HPDE6-E6E7 (cell line): ENCODE data around the gene PRRT1B.
"Not testable (repeated sequence)": the region's sequence is repeated elsewhere in the genome, so short reads cannot be mapped to it uniquely, and the experiment has no call there.

Experiments
- DNase-seq: peaks from one replicate; pipeline ENCODE4 v3.0.0; 2011; ENCODE audit warnings: missing footprints; ENCODE audit errors: extremely low spot score

The PRRT1B gene

DNA sequence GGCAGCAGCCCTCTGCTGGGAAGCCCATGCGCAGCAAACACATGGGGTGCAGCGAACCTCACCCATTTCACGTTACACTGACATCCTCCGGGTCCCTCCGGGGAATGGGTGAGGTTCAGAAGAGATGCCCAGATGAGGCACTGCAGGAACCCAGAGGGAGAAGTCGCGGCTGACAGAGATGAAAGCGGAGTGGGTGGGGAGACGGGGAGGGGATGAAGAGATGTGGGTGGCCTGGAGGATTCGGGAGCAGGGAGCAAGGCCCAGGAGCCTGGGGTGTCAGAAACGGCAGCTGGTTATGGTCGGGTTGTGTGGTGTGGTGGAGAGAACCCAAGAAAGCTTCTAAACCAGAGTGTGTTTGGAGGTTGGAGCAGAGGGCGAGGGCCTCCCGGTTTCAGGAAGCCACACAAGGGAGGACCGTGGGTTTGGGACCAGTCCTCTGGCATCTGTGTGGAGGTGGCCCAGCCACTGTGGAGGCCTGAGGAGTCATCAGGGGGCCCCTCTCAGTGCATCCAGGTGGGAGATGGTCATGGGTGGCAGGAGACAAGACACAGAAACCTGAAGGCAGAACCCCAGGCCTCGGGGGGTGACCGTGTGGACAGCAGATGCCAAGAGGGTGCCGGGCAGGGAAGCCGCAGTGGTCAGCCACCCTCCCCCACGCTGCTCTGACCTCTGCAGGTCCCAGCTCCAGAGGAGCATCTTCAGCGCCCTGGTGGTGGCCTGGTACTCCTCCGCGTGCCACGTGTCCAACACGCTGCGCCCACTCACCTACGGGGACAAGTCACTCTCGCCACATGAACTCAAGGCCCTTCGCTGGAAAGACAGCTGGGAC, 22.9 kb upstream of the PRRT1B start:
- no peak for DNase-seq

- no peak for DNase-seq
Measured at GRCh38 chr9:131523086-131523388, 22.3 kb upstream of the PRRT1B start.

DNA sequence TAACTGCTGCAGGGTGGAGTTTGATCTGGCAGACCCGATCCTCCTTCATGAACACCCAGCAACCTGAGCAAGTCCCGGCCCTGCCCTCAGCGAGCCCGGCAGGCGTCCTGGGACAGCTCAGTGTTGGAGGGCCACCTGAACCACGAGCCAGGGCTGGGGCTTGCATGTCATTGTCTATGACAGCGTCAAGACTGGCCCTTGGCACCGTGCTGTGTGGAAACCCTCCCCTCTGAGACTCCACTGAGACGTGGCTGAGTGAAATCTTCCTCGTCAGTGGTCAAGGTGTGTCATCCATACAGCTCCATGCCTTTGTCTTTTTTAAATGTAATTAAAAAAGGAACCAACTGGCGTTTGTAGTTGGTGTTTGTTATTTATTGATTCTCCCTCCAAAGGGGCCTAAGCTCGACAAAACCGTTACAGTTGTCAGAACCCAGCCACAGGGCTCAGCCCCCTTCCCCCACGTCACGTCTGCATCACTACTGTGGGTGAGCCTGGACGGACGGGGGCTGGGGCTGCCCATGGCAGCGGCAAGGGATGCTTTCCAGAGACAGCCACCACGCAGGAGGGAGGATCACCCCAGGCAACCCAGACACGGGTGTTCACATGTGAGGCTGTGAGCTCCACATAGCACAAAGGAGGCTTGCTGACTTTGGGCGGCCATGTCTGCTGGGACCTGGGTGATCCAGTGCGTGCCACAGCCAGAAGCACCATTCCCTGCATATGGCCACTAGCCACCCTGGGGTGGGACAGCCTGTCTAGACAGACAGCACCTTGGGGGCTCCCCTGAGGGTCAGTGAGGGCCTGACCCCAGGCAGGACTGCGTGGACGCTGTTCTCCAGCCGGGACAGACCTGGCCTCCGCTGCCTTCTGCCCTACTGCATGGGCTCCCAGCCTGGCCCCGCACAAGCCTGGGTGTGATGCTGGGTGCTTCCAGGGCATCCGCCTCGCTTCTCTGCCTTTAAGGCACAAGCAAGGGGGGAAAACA, 21.6 kb upstream of the PRRT1B start:
- no peak for DNase-seq

DNA sequence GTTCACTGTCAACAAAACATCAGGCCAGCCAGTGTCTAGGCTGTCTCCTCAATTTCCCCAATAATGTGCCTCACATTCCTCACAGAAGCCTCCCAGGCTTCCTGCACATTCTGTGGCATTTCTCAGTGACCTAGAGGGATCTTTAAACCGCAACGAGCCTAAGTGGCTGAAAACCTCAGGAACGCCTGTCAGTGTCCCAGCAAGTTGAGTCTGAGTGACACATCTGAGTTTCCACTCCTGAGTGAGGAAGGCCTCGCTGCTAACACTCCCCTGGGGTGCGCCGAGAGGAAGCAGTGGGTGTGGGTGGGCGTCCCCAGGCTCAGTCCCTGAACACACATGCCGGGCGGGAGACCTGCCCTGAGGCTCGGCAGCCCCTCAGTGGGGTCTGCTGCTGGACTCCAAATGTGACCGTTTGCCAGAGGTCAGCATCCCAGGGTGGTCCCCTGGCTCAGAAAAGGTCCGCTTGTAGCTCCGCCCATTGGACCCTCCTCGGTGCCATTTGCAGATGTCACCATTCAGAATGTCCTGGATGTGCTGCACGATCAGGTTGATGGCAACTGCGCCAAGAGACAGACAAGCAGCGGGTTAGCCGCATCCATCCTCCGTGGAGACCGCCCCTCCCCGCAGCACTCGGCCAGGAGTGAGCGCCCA, 20.5 kb upstream of the PRRT1B start:
- DNase-seq, result no peak

- DNase-seq, result no peak
Measured at GRCh38 chr9:131525643-131526565, 19.4 kb upstream of the PRRT1B start.

GRCh38 chr9:131528186-131528585, 17.1 kb upstream of the PRRT1B start:
- DNase-seq, result no peak

DNA sequence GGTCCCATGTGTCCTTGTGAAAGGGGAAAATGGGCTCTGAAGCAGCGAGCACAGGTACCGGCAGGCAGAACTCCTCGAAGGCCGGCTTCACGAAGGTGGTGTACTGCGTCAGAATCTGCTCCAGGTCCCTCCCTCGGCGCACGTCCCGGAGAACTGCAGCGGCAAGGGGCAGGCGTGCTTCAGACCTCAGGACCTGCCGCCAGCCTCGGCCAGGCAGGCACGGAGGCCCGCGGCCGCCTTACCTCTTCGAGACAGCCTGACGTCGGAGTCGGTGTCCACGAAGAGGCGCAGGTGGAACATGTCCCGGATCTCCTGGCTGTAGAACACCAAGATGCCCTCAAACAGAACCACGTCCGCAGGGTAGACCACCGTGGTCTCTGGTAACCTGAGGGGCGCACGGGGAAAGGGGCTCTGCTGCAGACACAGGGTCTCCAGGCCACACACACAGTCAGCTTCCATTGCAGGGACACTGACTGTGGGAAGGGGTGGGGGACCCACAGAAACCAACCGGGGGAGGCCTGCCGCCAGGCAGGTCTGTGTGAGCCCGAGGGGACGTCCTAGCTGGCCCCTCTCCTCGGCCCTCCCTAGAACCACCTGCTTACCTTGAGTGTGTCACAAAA, 16.3 kb upstream of the PRRT1B start:
- DNase-seq, result no peak

- DNase-seq, result no peak
Measured at GRCh38 chr9:131529597-131530545, 15.5 kb upstream of the PRRT1B start.

DNA sequence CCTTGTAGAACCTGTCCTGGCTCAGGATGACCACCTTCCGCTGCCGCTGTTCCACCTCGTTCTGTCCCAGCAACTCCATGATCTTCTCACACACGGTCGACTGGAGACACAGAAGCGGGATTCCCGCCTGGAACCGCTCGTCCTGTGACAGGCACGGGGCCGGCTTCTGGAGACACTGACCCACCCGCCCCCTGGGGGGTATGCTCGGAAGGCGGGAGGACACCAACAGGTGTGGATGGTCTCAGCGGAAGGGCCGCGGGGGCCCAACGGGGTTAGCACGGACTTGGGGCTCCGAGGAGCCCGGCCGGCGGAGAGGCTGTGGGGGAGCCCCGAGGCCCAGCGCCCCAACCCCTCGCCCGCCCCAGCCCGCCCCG, 14.8 kb upstream of the PRRT1B start:
- DNase-seq, result peak; percentile 67

DNA sequence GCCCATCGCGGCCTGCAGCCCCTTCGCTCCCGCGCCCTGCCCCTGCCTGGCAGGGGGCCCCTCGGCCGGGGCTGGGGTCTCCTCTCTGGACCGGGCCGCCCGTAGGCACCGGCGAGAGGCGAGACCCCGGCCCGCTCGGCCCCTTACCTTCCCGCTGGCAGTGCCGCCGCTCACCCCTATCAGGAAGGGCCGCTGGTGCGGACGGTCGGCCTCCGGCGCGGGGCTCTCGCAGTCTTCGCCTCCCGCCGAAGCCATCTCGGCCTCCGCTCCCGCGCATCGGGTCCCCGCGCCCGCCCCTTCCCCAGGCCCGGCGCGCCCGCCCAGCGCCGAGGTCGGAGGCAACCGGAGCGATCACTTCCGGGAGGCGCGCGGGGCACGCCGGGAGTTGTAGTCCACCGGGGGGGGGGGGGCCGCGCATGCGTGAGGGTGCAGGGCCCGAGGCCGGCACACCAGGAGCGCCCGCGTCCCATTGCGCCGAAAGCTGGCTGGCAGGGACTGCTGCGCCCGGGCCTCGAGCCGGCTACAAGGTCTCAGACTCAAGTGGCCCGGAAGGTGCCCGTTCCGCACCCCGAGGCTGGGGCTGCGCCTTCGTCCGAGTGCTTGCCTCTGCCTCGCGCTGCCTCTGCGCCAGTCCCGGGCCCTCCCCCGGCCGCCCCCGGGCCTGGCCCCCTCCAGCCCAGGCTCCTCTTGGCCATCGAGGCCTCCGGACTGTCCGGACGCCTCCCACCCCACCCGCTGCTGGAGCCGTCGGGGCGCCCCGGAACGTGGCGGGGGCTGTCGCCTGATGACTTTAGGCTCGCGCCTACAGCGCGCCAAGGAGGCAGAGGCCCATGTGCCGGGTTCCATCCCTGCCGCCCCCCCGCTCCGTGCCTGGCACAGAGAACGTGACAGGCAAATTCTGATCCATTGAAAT, 14.1 kb upstream of the PRRT1B start, which contains the start of gene UCK1:
Gene UCK1 (minus strand): TSS at position 344 of the 913 bp plus-strand sequence. CDS start 89 bp downstream, at position 255.
- DNase-seq, result peak; percentile 94

DNA sequence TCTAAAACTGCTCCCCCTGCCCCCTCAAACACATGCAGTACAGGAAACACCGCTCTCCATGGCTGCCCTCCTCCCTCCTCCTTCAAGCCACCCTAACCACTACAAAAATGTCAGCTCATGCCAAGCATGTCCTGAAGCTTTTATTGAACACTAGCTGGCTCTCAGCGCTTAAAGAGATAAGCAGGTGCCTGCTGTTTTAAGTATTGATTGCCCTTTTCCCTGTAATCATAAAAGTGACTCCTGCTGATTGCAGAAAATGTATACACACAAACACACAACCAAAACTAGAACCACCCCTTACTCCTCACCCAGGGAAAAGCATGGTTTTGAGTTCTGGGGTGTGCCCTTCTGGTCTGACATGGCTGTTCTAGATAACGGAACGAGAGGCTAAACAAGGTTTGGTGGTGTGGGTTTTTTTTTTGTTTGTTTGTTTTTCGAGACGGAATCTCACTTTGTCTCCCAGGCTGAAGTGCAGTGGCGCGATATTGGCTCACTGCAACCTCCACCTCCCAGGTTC, 10.5 kb upstream of the PRRT1B start:
- no peak for DNase-seq

DNA sequence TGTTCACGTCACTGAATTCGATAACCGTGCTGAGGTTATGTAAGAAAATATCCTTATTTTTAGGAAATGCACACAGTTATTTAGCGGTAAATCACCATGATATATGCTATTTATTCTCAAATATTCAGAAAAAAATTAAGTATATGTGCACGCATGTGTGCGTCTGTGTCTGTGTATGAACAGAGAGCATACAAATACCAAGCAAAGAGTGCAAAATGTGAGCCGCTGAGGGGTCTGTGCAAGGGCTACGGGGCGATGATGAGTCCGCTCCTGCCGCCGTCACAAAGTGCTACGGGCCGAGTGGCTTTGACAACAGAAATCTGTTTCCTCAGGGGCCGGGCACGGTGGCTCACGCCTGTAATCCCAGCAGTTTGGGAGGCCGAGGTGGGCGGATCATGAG, 7.4 kb upstream of the PRRT1B start:
- DNase-seq, result no peak

DNA sequence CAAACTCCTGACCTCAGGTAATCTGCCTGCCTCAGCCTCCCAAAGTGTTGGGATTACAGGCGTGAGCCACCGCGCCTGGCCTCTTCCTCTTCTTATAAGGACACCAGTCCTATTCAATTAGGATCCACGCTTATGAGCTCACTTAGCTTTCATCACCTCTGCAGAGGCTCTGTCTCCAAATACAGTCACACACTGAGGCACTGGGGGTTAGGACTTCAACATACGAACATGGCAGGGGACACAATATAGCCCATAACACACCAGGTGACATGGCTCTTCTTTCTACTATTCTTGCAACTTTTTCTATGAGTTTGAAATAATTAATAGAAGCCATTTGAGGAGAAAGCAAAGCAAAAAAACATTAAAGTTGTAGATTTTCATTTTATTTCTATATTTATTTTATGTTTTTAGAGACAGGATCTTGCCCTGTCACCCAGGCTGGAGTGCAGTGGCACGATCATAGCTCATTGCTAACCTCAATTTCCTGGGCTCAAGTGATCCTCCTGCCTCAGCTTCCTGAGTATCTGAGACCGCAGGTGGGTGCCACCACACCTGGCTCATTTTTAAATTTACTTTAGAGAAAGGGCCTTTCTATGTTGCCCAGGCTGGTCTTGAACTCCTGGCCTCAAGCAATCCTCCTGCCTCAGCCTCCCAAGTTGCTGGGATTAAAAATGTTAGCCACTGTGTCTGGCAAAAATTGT, 6.0 kb upstream of the PRRT1B start:
- DNase-seq, result no peak

DNA sequence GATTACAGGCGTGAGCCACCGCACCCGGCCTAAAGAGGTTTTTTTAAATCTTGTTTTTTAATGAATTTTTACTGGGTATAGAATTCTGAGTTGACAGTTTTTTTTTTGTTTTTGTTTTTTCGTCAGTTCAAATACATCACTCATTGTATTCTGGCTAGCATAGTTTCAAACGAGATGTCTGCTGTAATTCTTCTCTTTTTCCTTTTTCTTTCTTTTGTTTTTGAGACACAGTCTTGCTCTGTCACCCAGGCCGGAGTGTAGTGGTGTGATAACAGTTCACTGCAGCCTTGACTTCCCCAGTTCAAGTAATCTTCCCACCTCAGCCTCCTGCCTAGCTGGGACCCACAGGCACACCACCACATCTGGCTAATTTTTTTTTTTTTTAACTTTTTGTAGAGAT, 2.2 kb upstream of the PRRT1B start:
- no peak for DNase-seq

GRCh38 chr9:131545786-131546335, 538 bp downstream of the PRRT1B start:
- no peak for DNase-seq

DNA sequence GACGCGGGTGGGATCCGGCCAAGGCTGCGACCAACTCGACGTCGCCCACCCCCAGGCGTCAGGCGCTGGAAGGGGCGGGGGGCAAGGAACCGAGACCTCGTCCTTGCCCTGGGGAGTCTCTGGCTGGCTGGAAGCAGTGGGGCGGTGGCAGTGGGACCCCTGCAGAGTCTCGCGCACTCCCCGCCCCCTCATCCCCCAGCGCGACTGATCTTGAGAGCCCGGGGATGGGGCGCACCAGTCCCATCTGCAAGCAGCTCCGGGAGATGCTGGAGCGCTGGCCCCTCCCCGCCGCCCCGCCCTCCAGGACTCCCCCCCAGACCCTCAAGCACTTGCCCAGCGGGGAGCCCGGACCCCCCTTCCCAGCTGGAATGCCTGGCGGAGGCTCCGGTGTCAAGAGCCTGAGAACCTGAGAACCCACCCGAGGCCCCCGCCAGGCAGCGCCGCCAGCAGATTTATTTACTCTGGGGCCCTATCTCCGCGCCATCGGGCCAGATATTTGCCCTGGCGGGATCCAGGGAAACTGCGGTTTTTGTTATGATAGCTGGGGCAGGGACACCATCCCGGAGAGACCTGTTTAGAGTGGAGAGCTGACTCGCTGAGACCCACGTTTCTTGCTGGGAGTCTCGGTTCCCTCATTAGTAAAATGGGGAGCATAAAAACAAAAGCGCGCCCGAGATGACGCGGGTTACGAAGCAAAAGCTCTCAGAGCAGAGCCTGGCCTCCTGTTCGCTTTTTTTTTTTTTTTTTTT, 1.2 kb downstream of the PRRT1B start:
- DNase-seq, result no peak

DNA sequence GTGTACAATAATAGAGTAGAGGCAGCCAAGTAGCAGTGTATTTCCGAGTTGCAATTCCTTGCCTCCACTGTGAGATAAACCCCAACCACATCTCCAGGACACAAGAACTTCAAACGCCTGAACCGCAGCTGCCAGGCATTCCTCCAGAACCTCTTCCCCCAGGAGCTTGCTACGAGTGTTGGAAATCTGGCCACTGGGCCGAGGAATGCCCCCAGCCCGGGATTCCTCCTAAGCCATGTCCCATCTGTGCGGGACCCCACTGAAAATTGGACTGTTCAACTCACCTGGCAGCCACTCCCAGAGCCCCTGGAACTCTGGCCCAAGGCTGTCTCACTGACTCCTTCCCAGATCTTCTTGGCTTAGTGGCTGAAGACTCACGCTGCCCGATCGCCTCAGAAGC, 3.9 kb downstream of the PRRT1B start:
- DNase-seq, result not testable (repeated sequence)
